Head of caudate nucleus (tissue), 42 donors: Measurements from ENCODE around the gene NEK10.
A peak's percentile ranks its signal among the peaks of the same experiment; 100 is the strongest.
"Not testable (repeated sequence)": the region's sequence is repeated elsewhere in the genome, so short reads cannot be mapped to it uniquely, and the experiment has no call there.

Experiments
- DNase-seq, 42 donors: peaks; one replicate each; pipeline versions ENCODE4 v3.0.0 to v3.0.0-alpha.2; 2020 to 2021; ENCODE audit warnings: mixed read lengths in 7 of 42
- intact Hi-C: fragments of 100-400 bp; cut with DNase I; formaldehyde crosslinking; loops from one replicate; pipeline ENCODE4 v1.15.0; 2022

NEK10 gene, protein sequence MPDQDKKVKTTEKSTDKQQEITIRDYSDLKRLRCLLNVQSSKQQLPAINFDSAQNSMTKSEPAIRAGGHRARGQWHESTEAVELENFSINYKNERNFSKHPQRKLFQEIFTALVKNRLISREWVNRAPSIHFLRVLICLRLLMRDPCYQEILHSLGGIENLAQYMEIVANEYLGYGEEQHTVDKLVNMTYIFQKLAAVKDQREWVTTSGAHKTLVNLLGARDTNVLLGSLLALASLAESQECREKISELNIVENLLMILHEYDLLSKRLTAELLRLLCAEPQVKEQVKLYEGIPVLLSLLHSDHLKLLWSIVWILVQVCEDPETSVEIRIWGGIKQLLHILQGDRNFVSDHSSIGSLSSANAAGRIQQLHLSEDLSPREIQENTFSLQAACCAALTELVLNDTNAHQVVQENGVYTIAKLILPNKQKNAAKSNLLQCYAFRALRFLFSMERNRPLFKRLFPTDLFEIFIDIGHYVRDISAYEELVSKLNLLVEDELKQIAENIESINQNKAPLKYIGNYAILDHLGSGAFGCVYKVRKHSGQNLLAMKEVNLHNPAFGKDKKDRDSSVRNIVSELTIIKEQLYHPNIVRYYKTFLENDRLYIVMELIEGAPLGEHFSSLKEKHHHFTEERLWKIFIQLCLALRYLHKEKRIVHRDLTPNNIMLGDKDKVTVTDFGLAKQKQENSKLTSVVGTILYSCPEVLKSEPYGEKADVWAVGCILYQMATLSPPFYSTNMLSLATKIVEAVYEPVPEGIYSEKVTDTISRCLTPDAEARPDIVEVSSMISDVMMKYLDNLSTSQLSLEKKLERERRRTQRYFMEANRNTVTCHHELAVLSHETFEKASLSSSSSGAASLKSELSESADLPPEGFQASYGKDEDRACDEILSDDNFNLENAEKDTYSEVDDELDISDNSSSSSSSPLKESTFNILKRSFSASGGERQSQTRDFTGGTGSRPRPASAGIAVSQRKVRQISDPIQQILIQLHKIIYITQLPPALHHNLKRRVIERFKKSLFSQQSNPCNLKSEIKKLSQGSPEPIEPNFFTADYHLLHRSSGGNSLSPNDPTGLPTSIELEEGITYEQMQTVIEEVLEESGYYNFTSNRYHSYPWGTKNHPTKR

GRCh38 chr3:27368831-27369607, at the start of gene NEK10:
TSS of gene NEK10 (minus strand) at chr3:27369383. CDS start at chr3:27352882, 16,501 bp downstream.
- intact Hi-C loops, result no loop called here

DNA sequence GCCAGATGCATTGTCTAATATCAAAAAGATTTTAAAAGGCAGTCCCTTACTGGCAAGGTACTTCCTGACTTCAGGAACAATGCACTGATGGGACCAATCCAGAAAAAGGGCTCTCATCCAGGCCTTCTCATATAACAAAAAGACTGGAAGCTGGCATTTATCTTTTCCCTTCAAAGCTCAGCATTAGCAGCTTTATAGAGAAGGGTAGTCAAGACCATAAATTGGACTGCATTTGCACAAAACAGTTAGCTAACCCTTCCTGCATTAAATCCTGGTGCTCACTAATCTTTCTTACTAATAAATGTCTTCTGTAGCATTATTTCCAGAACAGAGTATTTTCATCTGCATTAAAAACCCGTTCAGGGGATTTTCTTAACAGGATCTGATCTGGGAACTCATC, 46.0 kb upstream of the NEK10 start:
- intact Hi-C loops, result no loop called here
- no peak for DNase-seq

More at GRCh38 chr3:27368831-27369607, at the start of gene NEK10:
- DNase-seq, result peak; percentile 84 to 97 (median 92)

- DNase-seq, result no peak
- intact Hi-C loops, result no loop called here
Observed at GRCh38 chr3:27392950-27393679, 23.9 kb upstream of the NEK10 start.

DNA sequence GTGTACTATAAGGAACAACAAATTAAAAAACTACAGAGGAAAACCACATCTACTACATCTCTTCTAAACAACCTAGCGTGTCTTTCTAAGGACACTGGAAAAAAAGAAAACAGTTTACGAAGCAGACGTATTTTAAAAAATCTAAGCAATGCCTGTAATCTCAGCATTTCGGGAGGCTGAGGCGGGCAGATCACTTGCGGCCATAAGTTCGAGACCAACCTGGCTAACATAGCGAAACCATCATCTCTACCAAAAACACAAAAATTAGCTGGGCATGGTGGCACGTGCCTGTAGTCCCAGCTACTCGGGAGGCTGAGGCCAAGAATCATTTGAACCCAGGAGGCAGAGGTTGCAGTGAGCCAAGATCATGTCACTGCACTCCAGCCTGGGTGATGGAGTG, 23.2 kb upstream of the NEK10 start:
- intact Hi-C loops, DNase-seq: not testable (repeated sequence)

DNA sequence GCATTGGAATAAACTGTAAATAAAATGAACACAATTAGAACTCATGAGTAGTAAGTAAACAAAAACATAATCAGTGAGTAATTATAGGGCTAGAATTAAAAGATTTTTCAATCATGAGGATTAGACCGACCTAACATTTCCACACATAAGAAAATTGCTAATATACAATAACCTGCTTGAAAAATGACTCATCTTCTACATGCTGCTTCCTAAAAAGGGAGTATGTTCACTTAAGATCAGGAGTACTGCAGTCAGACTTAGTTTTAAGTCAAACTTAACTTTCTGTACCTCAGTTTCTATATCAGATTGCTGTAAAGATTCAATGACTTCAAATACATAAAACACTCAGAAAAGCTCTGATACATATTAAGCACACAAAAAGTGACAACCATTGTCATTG, 22.6 kb upstream of the NEK10 start:
- DNase-seq, result no peak
- intact Hi-C loops, result no loop called here

DNA sequence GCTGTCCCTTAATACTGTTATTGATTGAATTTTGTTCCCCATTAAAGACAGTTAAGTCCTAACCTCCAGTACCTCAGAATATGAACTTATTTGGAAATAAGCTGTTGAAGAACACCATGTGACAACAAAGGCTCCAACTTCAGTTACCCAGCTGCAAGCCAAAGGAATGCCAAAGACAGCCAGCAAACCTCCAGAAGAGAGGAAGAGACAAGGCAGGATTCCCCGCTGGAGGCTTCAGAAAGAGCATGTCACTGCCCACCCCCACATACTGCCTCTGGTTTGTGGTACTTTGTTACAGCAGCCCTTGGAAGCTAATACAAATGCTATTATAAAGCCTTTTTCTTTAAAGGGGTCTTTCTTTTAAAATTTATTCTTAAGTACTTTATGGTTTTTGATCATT, 18.4 kb upstream of the NEK10 start:
- intact Hi-C loops, result no loop called here
- no peak for DNase-seq

DNA sequence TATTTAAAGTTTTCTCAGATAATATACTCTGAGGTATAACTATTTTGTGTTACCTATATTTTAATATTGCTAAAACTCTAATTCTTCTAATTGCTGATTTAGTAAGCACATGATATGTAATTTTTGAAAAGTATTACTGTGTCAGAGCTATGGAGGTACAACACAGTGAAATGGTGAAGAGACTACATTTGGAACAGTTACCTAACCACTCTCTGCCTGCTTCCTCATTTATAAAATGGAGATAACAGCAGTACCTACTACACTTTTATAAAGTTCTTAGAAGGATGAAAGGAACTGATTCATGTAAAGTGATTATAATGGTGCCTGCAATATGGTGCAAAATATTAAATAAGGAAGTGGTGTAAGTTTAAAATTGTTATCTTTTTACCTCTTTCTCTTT, 16.3 kb upstream of the NEK10 start:
- intact Hi-C loops, result no loop called here

GRCh38 chr3:27384191-27384590, 15.0 kb upstream of the NEK10 start:
- intact Hi-C loops, result no loop called here
- no peak for DNase-seq

More for the DNA sequence above, 16.3 kb upstream of the NEK10 start:
- no peak for DNase-seq

- intact Hi-C loops, result no loop called here
- DNase-seq, result no peak
Observed at GRCh38 chr3:27380433-27381357, 11.5 kb upstream of the NEK10 start.

GRCh38 chr3:27378331-27378730, 9.1 kb upstream of the NEK10 start:
- no peak for DNase-seq
- intact Hi-C loops, result no loop called here

GRCh38 chr3:27376109-27376772, 7.1 kb upstream of the NEK10 start:
- intact Hi-C loops, result no loop called here
- no peak for DNase-seq

GRCh38 chr3:27366062-27366591, 3.1 kb downstream of the NEK10 start:
- intact Hi-C loops, result no loop called here
- DNase-seq, result no peak

DNA sequence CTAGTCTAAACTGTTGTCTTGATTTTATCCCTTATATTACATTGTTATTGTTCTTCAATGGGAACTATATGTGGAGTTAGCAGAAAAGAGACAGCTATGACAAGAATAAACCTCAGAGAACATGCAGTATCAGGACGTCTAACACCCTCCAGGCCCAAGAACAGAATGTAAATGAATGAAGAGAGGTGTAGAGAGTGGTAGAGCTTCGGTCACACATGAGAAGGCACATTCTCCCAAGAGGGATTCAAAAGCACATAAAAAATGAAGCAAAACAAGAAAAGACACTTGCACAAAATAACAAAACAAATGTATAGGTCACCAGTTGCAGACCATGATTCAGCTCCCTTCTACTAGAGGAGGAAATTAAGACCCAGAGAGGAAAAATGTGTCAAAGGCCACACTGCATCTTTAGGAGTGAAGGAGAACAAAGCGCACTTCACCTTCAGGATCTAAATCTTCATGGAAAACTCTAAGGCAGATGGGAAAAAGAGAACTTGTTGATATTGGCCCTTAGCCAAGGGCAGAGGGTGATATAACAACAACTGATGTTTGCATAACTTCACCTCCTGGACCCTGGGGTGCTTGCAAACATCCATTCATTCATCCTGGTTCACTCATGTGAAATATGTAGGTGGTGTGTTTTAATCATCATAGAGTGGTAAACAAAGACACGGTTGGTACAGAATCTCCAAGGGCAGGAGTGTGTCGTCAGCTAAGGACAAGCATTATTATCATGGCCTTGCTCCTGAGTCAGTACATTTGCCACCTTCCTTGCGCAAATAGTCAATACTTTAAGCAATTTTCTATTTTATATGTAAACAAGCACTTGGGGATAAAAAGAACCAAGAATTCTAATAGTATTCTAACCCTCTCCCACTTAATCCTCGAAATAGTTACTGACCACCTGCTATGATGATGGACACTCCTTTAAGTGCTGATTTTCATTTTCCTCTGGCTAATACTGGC, 8.8 kb downstream of the NEK10 start:
- no peak for DNase-seq
- intact Hi-C loops, result no loop called here

DNA sequence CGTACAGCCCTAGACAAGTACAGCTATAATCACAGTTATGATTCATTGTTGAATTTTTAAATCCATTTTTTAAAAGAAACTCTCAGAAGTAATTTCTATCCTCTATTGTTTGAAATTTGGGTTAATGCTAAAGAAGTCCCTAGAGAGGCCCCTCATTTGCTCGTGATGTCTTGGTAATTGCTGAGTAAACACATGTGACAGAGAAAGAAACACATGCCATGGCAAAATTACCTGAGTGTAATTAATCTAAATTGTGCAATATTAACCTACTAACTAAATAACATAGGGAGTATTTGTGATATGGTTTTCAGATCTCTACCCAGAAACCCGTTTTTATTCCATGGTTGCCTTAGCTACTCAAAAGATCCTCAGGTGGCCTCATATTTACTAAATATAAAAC, 10.8 kb downstream of the NEK10 start:
- DNase-seq, result no peak
- intact Hi-C loops, result no loop called here

DNA sequence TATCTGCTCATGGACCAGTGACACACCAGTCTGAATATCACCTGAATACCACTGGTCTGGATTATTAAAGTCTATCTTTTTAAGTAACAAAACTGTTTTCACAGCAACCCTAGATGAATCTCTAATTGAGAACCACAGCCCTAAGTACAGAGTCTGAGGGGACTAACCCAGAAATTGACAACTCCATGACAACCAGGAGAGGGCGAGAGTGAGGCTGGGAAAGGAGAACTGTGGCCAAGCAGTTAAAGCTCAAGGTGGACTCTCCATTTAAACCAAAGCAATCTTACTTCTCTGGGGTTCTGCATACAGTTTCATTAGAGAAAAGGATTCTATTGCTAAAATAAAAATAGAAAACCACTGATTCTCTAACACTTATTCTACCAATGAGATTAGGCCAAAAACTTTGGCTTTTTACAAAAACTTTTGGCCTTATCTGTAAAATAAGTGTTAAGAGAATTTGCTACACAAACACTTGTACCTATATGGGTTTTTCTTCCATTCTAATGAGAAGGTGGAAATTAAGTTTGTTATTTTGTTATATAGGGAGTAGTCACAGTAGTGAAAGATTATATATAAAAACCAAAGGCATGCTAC, 11.4 kb downstream of the NEK10 start:
- intact Hi-C loops, result no loop called here
- DNase-seq, result peak in 25 of 42 donors; percentile 9 to 66 (median 36)
